GM12878 (cell line): Measurements from ENCODE around the gene UGGT1. TPM values are rescaled to one million over a fixed set of nuclear protein-coding genes. Genes with fewer than 3 reads are reported as not detected.

ENCODE experiments used
- ATAC-seq: fragments of 200-7000 bp; cut with Tn5 transposase; 3 replicates; pipeline ENCODE4 v1.9.1; 2020; ENCODE audit warnings: mild to moderate bottlenecking, moderate library complexity
- BruUV-seq: library from RNA; stranded (reverse); fragments of 400-500 nt; replicated peaks from 2 replicates; lab custom pipeline; 2021; lab: Mats Ljungman, UMichigan
- CTCF ChIA-PET: fragments of 300-600 bp; sonication (Branson Sonifier 250); formaldehyde crosslinking; extraction: SDS; loops from one replicate; lab custom pipeline; 2021; ENCODE audit warnings: inconsistent platforms; lab: Yijun Ruan, JAX
- POLR2A ChIA-PET: fragments of 350-600 bp; formaldehyde crosslinking; extraction: SDS; loops from one replicate; lab custom pipeline; 2021; ENCODE audit warnings: inconsistent platforms; lab: Charles Lee
- RAD21 ChIA-PET: fragments of 300-600 bp; sonication (Branson Sonifier 250); formaldehyde crosslinking; loops from one replicate; lab custom pipeline; 2023; ENCODE audit warnings: antibody characterized with exemption; ENCODE audit not compliant: unreplicated experiment; lab: Charles Lee
- SMC1A ChIA-PET: fragments of 300-600 bp; sonication (Branson Sonifier 250); formaldehyde crosslinking; loops from one replicate; lab custom pipeline; 2023; ENCODE audit not compliant: unreplicated experiment, uncharacterized antibody; lab: Charles Lee
- DNase-seq: peaks from one replicate; pipeline ENCODE4 v3.0.0-alpha.2; 2011; ENCODE audit warnings: low read depth, low spot score
- FAIRE-seq: peaks from 3 replicates; lab custom pipeline; 2011; peaks lifted over from hg19 to GRCh38; lab: Jason Lieb, UNC
- H2AFZ ChIP-seq: 2 replicates; pipeline ENCODE4 v1.6.0; 2011; ENCODE audit warnings: low read depth, low read length, control low read depth; ENCODE audit not compliant: control insufficient read depth
- H3K27ac ChIP-seq: 2 replicates; pipeline ENCODE4 v1.5.1; 2011; ENCODE audit warnings: control low read depth; ENCODE audit not compliant: control insufficient read depth, insufficient read depth
- H3K27me3 ChIP-seq, 2 experiments: replicated peaks in 1 of 2; 2 replicates each; pipeline versions ENCODE4 v1.6.0 to v1.6.1; 2011; ENCODE audit warnings: low read length in 1 of 2; ENCODE audit not compliant: control insufficient read depth in 2 of 2, insufficient read depth in 2 of 2
- H3K36me3 ChIP-seq, 2 experiments: 2 replicates each; pipeline ENCODE4 v1.5.1; 2011; ENCODE audit warnings: low read length in 1 of 2; ENCODE audit not compliant: control insufficient read depth in 2 of 2, insufficient read depth in 2 of 2
- H3K4me1 ChIP-seq: 2 replicates; pipeline ENCODE4 v1.6.1; 2011; ENCODE audit warnings: mild to moderate bottlenecking, low read length, moderate library complexity, mixed read lengths; ENCODE audit not compliant: control insufficient read depth, insufficient read depth
- H3K4me2 ChIP-seq: 2 replicates; pipeline ENCODE4 v1.6.0; 2011; ENCODE audit warnings: control low read depth; ENCODE audit not compliant: control insufficient read depth, insufficient read depth
- H3K4me3 ChIP-seq: fragments of 200-600 bp; sonication (generic); 2 replicates; pipeline ENCODE4 v1.5.1; 2016
- H3K79me2 ChIP-seq: 2 replicates; pipeline ENCODE4 v1.6.0; 2011; ENCODE audit warnings: low read length; ENCODE audit not compliant: control insufficient read depth, insufficient read depth
- H3K9ac ChIP-seq: 2 replicates; pipeline ENCODE4 v1.8.0; 2011; ENCODE audit warnings: low read length, control low read depth, mixed read lengths; ENCODE audit not compliant: control insufficient read depth, insufficient read depth
- H3K9me3 ChIP-seq: replicated peaks from 3 replicates; pipeline ENCODE4 v1.5.1; 2011; ENCODE audit warnings: mild to moderate bottlenecking, low read length; ENCODE audit not compliant: control insufficient read depth, insufficient read depth
- H4K20me1 ChIP-seq: 2 replicates; pipeline ENCODE4 v1.6.0; 2011; ENCODE audit not compliant: control insufficient read depth, insufficient read depth
- BACH1 ChIP-seq: fragments of 450-650 bp; IDR thresholded peaks from 2 replicates; pipeline ENCODE4 v1.6.1; 2017; ENCODE audit warnings: mild to moderate bottlenecking, borderline replicate concordance
- CREB1 ChIP-seq: IDR thresholded peaks from 2 replicates; pipeline ENCODE4 v1.6.1; 2012; ENCODE audit warnings: low read depth, mild to moderate bottlenecking, inconsistent platforms
- JUNB ChIP-seq: IDR thresholded peaks from 2 replicates; pipeline ENCODE4 v1.6.1; 2016; ENCODE audit warnings: antibody characterized with exemption, mild to moderate bottlenecking
- NR2C2 ChIP-seq: IDR thresholded peaks from 2 replicates; pipeline ENCODE4 v1.6.1; 2011; ENCODE audit warnings: borderline replicate concordance, low read depth; ENCODE audit not compliant: control insufficient read depth, insufficient read length
- POLR2AphosphoS5 ChIP-seq: IDR thresholded peaks from 2 replicates; pipeline ENCODE4 v1.6.1; 2011; ENCODE audit warnings: mild to moderate bottlenecking, low read length, inconsistent platforms
- SUZ12 ChIP-seq: fragments of 200-600 bp; sonication (generic); IDR thresholded peaks from one replicate; pipeline ENCODE4 v1.6.1; 2018; ENCODE audit warnings: antibody characterized with exemption, mild to moderate bottlenecking; ENCODE audit not compliant: unreplicated experiment
- TBL1XR1 ChIP-seq: IDR thresholded peaks from 2 replicates; pipeline ENCODE4 v1.6.1; 2012; ENCODE audit warnings: low read depth, low read length, improper control_type of control experiment
- TCF12 ChIP-seq: IDR thresholded peaks from 2 replicates; pipeline ENCODE4 v1.6.1; 2011; ENCODE audit warnings: low read depth, mild to moderate bottlenecking, low read length
- YBX1 ChIP-seq: fragments of 450-650 bp; IDR thresholded peaks from 2 replicates; pipeline ENCODE4 v1.6.1; 2016; ENCODE audit warnings: antibody characterized with exemption
- ZNF207 ChIP-seq: fragments of 450-650 bp; IDR thresholded peaks from 2 replicates; pipeline ENCODE4 v1.6.1; 2014; ENCODE audit warnings: antibody characterized with exemption, mild to moderate bottlenecking, borderline replicate concordance
- ZZZ3 ChIP-seq: IDR thresholded peaks from 2 replicates; pipeline ENCODE4 v1.6.1; 2011; ENCODE audit warnings: low read depth; ENCODE audit not compliant: control insufficient read depth, insufficient read length
- WGBS: methylation state at CpG from one replicate; pipeline ENCODE4 v1.1.6; 2016; ENCODE audit warnings: low lambda C conversion rate; ENCODE audit not compliant: insufficient replicate concordance, insufficient coverage; ENCODE audit errors: missing lambda C conversion rate; 5-methylcytosine and 5-hydroxymethylcytosine counted together
- in situ Hi-C: fragments of 300-500 bp; cut with MboI; formaldehyde crosslinking; loops from 9 replicates; pipeline ENCODE4 v1.14.3; 2018; ENCODE audit warnings: mixed read lengths
- intact Hi-C: fragments of 100-400 bp; cut with micrococcal nuclease; formaldehyde crosslinking; loops from one replicate; pipeline ENCODE4 v1.14.2; 2022; ENCODE audit not compliant: unreplicated experiment
- polyA plus RNA-seq, 11 experiments: library from polyadenylated mRNA; depleted of rRNA in 4 of 11; unstranded in 6 of 11; stranded (reverse) in 5 of 11; fragments of >200 nt; fragmentation: Nextera tagmentation in 4 of 11; fragmentation: Illumina TruSeq in 1 of 11; extraction: Ambion mirVana in 4 of 11; extraction: Trizol in 1 of 11; gene quantifications; 1 replicate in 1 of 11; 2 replicates in 10 of 11; pipeline versions ENCODE4 v1.2.1 to v1.2.3, GENCODE V29; 2011 to 2016; ENCODE audit warnings: inconsistent platforms in 2 of 11, missing spikeins in 2 of 11, low read depth in 1 of 11
- total RNA-seq, 4 experiments: library from RNA; depleted of rRNA in 3 of 4; stranded (reverse); fragments of >200 nt in 3 of 4; fragmentation: Illumina TruSeq in 1 of 4; extraction: Trizol in 1 of 4; gene quantifications; 2 replicates each; pipeline versions ENCODE4 v1.2.1 to v1.2.3, GENCODE V29; 2013 to 2021
- TF ChIP-seq, protein P1 (sequence below): fragments of 150-350 bp; IDR thresholded peaks from 2 replicates; pipeline ENCODE4 v1.6.1; 2014; ENCODE audit warnings: mild to moderate bottlenecking, low read depth, low read length
- TF ChIP-seq, protein P2 (sequence below): IDR thresholded peaks from 2 replicates; pipeline ENCODE4 v1.6.1; 2012; ENCODE audit warnings: low read length, inconsistent platforms
- TF ChIP-seq, protein P3 (sequence below): fragments of 450-650 bp; formaldehyde crosslinking; IDR thresholded peaks from 2 replicates; pipeline ENCODE4 v1.4.0; 2022; ENCODE audit warnings: mild to moderate bottlenecking, moderate library complexity
- TF ChIP-seq, protein P4 (sequence below): fragments of 450-650 bp; IDR thresholded peaks from 2 replicates; pipeline ENCODE4 v1.6.1; 2018; ENCODE audit warnings: borderline replicate concordance, mild to moderate bottlenecking; ENCODE audit not compliant: partially characterized antibody

The UGGT1 gene
- total and polyA plus RNA-seq, 10 of the 15 experiments (the other 5 are each of a cell fraction or from before 2014, with no cell fraction given), result 4.1 to 49.8 (median 28.5) TPM

DNA sequence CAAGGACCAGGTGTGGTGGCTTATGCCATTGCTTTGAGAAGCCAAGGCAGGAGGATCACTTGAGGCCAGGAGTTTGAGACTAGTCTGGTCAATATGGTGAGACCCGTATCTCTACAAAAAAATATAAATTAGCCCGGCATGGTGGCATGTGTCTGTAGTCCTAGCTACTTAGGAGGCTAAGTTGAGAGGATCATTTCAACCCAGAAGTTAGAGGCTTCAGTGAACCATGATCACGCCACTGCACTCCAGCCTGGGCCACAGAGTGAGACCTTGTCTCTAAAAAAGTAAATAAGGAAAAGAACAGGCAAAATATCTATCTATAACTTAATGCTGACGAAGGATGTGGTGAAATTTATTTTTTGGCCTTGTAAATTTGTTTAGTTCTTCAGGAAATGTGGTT is 78.1 kb downstream of the UGGT1 start:
- WGBS, result 100% methylated on average over 4 of the region's 4 CpGs
- Histone ChIP-seq H3K36me3 (peaks cover 7 to 34% of the 10 kb centered on the region in 2 experiments), H3K4me3 (no peak overlapping the region), H3K9ac (no peak overlapping the region), H3K79me2 (no peaks in the 10 kb centered on the region), H3K27me3 (no peaks in the 10 kb centered on the region), H3K4me2 (no peak overlapping the region), H3K27ac (no peak overlapping the region), H3K4me1 (no peaks in the 10 kb centered on the region), H2AFZ (no peak overlapping the region), H4K20me1 (no peaks in the 10 kb centered on the region), H3K9me3 (no peaks in the 10 kb centered on the region)
- TF ChIP-seq JUNB (no peak), YBX1 (no peak), CREB1 (no peak), POLR2AphosphoS5 (no peak), TCF12 (no peak), SUZ12 (no peak), ZNF207 (no peak), BACH1 (no peak), NR2C2 (no peak), TBL1XR1 (no peak), ZZZ3 (no peak)
- TF ChIP-seq, protein P1, sequence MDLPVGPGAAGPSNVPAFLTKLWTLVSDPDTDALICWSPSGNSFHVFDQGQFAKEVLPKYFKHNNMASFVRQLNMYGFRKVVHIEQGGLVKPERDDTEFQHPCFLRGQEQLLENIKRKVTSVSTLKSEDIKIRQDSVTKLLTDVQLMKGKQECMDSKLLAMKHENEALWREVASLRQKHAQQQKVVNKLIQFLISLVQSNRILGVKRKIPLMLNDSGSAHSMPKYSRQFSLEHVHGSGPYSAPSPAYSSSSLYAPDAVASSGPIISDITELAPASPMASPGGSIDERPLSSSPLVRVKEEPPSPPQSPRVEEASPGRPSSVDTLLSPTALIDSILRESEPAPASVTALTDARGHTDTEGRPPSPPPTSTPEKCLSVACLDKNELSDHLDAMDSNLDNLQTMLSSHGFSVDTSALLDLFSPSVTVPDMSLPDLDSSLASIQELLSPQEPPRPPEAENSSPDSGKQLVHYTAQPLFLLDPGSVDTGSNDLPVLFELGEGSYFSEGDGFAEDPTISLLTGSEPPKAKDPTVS, result no peak
- TF ChIP-seq, protein P2, sequence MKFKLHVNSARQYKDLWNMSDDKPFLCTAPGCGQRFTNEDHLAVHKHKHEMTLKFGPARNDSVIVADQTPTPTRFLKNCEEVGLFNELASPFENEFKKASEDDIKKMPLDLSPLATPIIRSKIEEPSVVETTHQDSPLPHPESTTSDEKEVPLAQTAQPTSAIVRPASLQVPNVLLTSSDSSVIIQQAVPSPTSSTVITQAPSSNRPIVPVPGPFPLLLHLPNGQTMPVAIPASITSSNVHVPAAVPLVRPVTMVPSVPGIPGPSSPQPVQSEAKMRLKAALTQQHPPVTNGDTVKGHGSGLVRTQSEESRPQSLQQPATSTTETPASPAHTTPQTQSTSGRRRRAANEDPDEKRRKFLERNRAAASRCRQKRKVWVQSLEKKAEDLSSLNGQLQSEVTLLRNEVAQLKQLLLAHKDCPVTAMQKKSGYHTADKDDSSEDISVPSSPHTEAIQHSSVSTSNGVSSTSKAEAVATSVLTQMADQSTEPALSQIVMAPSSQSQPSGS, result no peak
- TF ChIP-seq, protein P3, sequence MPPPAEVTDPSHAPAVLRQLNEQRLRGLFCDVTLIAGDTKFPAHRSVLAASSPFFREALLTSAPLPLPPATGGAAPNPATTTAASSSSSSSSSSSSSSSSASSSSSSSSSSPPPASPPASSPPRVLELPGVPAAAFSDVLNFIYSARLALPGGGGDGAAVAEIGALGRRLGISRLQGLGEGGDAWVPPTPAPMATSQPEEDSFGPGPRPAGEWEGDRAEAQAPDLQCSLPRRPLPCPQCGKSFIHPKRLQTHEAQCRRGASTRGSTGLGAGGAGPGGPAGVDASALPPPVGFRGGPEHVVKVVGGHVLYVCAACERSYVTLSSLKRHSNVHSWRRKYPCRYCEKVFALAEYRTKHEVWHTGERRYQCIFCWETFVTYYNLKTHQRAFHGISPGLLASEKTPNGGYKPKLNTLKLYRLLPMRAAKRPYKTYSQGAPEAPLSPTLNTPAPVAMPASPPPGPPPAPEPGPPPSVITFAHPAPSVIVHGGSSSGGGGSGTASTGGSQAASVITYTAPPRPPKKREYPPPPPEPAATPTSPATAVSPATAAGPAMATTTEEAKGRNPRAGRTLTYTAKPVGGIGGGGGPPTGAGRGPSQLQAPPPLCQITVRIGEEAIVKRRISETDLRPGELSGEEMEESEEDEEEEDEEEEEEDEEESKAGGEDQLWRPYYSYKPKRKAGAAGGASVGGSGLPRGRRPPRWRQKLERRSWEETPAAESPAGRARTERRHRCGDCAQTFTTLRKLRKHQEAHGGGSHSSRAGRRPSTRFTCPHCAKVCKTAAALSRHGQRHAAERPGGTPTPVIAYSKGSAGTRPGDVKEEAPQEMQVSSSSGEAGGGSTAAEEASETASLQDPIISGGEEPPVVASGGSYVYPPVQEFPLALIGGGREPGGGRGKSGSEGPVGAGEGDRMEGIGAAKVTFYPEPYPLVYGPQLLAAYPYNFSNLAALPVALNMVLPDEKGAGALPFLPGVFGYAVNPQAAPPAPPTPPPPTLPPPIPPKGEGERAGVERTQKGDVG (CRISPR knock-in tag), result no peak
- TF ChIP-seq, protein P4, sequence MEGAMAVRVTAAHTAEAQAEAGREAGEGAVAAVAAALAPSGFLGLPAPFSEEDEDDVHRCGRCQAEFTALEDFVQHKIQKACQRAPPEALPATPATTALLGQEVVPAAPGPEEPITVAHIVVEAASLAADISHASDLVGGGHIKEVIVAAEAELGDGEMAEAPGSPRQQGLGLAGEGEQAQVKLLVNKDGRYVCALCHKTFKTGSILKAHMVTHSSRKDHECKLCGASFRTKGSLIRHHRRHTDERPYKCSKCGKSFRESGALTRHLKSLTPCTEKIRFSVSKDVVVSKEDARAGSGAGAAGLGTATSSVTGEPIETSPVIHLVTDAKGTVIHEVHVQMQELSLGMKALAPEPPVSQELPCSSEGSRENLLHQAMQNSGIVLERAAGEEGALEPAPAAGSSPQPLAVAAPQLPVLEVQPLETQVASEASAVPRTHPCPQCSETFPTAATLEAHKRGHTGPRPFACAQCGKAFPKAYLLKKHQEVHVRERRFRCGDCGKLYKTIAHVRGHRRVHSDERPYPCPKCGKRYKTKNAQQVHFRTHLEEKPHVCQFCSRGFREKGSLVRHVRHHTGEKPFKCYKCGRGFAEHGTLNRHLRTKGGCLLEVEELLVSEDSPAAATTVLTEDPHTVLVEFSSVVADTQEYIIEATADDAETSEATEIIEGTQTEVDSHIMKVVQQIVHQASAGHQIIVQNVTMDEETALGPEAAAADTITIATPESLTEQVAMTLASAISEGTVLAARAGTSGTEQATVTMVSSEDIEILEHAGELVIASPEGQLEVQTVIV, result no peak
- intact Hi-C loops, result no loop called here
- no peak for DNase-seq
- no peak for FAIRE-seq
- ChIA-PET SMC1A (interaction anchor here (0.9 kb wide), 1 partner anchor 17 kb away, joined by 3 read pairs; no protein-coding TSS in a partner anchor), POLR2A (no interaction called here), CTCF (interaction anchor here (1.0 kb wide), 1 partner anchor 196 kb away, joined by 3 read pairs; no protein-coding TSS in a partner anchor), RAD21 (no interaction called here)
- in situ Hi-C loops, result no loop called here
- no TSS peak for BruUV-seq
- no peak for ATAC-seq
